Stimulated activated CD4-positive, alpha-beta T cell treated with anti-CD3 and anti-CD28 coated beads, Interleukin-1b, Interleukin-23, amount 100 ng/mL, for 24 hours (primary cell): ENCODE measurements around the gene SUSD2.
A peak's percentile ranks its signal among the peaks of the same experiment; 100 is the strongest.
"Not testable (repeated sequence)": the region's sequence is repeated elsewhere in the genome, so short reads cannot be mapped to it uniquely, and the experiment has no call there.

ENCODE experiments used
- DNase-seq, 4 experiments: peaks; one replicate each; pipeline ENCODE4 v3.0.0-alpha.2; 2020; ENCODE audit warnings: low read depth in 4 of 4, low spot score in 1 of 4

Gene SUSD2

DNA sequence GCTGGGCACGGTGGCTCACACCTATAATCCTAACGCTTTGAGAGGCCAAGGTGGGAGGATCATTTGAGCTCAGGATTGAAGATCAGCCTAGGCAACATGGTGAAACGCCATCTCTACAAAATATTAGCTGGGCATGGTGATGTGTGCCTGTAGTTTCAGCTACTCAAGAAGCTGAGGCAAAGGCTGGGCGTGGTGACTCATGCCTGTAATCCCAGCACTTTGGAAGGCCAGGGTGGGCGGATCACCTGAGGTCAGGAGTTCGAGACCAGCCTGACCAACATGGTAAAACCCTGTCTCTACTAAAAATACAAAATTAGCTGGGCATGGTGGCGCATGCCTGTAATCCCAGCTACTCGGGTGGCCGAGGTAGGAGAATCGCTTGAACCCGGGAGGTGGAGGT lies 29.1 kb downstream of the SUSD2 start:
- DNase-seq = not testable (repeated sequence)

DNA sequence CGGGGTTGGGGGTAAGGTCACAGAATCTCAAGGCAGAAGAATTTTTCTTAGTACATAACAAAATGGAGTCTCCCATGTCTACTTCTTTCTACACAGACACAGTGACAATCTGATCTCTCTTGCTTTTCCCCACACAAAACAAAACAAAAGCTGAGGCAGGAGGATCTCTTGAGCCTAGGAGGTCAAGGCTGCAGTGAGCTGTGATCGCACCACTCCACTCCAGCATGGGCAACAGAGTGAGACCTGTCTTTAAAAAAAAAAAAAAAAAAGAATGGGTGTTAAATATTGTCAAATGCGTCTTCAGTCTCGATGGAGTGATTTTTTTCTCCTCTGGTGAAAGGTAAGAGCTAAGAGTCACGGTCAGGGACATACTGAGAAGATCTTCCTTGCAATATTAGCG lies 30.4 kb downstream of the SUSD2 start:
- not testable (repeated sequence) for DNase-seq

DNA sequence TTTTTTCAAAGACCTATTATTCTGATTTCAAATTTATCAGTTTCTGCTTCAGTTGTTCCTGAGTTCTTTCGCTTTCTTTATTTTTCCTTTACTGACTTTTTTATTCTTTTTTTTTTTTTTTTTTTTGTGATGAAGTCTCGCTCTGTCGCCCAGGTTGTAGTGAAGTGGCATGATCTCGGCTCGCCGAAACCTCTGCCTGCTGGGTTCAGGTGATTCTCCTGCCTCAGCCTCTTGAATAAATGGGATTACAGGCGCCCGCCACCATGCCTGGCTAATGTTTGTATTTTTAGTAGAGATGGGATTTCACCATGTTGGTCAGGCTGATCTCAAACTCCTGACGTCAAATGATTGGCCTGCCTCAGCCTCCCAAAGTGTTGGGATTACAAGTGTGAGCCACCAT lies 31.8 kb downstream of the SUSD2 start:
- DNase-seq = not testable (repeated sequence)

DNA sequence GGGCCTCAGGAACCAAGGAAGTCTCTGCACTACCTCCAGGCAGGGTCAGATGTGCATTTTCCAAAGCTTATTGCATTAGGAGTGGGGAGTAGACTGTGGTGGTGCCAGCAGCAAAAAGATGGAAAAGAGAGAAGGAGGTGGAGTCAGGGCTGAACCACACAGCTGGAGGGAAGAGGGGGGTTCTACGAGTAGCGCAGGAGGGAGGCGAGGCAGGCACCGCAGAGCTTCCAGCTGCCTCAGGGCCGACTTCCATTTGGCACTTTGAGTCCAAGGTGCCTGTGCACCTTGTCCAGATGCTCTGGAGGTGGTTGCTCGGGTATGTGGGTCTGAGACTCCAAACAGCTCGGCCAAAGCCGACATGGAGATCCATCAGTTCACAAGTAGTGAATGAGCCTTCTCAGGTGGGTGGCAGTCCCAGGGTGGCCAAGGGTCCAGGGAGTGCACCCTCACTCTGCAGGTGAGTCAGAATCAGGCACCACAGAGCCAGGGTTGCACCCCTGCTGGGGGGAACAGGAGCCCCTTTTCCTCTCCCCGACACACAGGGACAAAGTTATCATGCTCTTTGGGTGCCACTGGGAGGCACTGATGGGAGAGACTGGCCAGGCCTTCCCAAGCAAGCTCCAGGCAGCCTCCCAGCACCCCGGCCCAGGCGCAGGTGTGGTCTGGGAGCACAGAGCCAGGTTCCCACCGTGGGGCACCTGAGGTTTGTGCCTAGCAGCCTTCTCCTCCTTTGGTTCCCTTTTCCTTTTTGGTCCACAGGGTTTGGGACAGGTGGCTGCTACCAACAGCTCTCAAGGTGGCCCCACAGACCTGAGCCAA lies 33.4 kb downstream of the SUSD2 start:
- no peak for DNase-seq

DNA sequence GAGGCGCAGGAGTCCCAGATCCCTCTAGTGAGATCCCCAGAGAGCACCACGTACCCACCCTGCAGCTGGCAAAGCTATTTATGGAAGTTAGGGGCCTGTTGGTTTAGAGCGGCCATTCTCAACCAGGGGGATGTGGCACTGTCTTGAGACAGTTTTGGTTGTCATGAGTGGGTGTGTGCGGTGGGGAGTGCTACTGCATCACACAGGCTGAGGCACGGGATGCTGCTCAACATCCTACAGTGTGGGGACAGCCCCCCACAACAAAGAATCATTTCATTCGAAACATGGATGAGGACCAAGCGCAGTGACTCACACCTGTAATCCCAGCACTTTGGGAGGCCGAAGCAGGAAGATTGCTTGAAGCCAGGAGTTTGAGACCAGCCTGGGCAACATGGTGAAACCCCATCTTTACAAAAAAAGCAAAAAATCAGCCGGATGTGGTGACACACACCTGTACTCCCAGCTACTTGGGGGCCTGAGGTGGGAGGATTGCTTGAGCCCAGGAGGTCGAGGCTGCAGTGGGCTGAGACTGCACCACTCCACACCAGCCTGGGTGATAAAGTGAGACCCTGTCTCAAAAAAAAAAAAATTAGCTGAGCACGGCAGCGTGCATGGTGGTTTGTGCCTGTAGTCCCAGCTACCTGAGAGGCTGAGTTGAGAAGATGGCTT lies 35.4 kb downstream of the SUSD2 start:
- DNase-seq = no peak

DNA sequence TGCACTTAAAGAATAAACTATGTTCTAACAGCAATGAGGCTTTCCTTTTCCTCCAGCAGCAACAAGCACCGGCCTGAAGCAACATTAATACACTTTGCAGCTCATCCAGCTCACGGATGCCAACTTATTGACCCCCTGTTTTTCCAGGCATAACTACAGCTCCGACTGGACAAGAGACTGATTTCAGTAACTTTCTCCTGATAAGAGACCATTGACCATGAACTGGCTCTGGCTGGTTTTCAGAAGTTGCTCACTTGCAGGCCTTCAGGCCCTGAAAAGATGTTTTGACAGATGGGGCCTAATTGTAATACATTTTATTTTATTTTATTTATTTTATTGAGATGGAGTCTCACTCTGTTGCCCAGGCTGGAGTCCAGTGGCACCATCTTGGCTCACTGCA lies 36.1 kb downstream of the SUSD2 start:
- no peak for DNase-seq

DNA sequence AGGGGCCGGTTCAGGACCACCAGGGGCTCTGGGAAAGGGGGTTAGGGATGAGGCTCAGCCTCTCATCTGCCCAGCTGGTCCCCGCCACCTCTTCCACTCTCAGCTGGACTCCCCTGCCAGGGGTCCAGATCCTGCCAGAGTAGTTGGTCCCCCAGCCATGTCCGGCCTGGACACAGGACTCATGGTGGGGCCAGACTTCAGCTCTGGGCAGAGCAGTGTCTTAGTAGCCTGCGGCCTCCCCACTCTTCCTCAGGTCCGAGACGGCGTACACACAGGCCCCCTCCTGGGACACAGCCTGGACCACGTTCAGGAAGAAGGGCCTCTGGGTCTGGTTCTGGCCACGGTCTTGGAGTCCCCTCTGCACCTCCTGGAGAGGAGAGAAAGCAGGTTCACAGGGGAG lies 38.5 kb downstream of the SUSD2 start:
- DNase-seq = no peak

DNA sequence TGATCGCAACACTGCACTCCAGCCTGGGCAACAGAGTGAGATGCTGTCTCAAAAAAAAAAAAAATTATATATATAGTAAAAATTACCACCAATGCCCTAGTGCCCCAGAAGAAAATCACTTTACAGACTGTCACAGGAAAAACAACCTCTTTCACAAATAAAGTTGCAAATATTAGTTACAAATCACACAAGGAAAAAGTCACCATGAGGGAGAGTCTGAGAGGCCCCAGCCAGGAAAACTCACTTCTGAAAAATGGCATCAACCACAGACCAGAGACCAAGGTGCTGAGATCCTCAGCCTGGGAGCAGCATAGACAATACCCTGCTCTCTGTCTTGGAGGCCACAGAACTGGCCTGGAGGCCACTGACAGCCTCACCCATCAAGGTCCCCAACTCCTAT lies 43.2 kb downstream of the SUSD2 start:
- no peak for DNase-seq

DNA sequence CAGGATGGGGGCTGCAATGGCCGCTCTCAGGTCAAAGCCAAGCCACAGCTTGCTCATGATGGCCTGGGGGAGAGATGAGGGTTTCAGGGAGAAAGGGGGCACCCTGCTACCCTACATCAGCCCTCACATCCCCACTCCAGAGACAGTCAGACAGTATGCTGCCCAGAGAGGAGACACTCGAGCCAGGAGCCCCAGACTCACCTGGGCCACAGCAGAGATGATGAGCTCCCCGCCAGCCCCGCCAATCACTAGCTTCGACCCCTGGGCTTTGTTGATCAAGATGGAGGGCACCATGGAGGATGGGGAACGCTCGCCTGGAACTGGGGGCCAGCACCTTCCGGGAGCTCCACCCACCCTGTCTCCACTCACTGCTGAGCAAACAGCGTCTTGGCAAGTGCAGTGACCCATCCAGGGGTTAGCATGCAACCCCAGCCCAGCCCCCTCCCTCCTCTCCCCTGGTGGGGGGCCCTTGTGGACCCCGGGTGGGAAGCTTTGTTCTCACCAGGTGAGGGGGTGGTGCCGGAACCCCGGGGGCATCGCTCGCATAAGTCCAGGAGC lies 43.8 kb downstream of the SUSD2 start:
- no peak for DNase-seq

DNA sequence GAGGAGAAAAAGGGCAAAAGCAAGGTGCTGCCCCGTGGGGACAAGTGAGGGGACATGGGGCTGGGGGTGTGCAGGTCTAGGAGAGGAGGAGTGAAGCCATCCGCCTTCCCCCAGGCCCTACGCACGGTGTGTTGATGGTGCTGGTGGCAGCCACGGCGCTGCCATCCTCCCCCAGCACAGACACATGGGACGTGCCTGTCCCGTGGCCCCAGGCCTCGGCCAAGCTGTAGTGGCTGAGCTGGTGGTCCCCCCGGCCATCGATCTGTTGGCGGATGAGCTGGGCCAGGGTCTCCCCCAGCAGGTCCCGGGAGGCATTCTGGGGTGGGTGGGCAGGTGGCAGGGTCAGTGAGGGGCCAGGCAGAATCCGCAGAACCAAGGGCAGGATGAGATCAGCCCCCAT lies 44.7 kb downstream of the SUSD2 start:
- no peak for DNase-seq

DNA sequence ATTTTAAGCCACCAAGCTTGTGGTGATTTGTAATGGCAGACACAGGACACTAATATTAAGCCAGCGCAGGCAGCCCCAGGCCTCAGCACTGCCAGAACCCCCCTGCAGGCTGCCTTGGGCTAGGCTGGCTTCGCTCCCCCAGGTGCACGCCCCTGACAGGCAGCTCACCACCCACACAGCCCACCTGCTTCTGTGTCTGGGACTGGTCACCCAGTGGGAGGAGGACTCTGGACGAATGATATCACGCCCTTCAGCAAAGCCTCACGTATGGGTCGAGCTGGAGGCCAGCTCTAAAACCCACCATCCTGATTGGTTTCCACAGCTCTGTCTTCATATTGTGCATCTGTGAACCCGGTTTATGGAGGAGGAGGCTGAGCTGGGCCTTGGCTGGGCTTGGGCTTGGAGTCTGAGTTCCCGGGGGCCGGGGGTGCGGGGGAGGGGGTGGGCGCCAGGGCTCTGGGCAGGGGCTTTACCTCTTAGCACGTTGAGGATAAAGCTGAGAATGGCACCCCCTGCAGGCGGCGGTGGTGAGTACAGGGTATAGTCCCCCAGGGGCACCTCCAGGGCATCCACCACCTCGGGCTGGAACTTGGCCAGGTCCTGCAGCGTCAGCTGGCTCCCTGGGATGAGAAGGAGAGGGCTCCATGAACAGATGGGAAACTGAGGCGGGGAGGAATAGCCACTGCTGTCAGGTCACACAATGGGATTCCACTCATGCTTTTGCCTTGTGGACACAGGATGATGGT lies 49.8 kb downstream of the SUSD2 start:
- peak; percentile 35 to 55 (median 44) for DNase-seq

DNA sequence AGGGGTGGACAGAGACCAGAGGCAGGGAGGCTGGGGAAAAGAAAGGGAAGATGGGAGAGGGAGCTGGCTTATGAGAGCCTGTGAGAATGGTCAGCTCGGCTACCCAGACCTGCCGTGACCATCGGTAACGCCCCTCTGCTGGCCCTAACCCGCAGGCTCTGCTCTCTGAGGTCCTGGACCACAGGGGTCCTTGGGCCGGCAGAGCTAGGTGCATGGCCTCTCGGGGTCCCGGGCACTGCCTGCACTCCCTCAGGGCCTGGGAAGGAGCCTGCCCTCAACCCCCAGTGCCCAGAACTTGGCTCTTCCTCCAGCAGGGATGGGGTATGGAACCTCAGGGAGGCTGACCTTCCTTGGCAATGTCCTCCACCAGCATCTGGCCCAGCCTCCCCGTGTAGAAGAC lies 50.4 kb downstream of the SUSD2 start:
- DNase-seq = no peak

DNA sequence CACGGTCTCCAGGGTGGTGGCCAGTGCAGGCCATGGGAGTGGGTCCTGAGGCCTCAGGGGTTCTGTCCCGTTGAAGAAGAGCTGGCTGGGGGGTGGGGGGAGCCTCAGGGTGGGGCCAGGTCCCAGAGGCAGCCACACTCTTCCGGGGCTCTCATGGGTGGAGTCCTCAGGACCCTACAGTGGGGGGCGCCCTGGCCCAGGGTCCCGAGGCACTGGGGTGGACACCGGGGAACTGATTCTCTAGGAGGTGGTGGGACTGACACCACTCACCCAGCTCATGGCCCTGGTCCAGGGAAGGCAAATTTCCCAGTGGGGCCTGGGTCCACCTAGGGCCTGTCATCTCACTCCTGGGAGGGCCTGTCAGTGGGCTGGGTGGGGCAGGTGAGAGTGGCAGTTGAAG lies 50.8 kb downstream of the SUSD2 start:
- no peak for DNase-seq

DNA sequence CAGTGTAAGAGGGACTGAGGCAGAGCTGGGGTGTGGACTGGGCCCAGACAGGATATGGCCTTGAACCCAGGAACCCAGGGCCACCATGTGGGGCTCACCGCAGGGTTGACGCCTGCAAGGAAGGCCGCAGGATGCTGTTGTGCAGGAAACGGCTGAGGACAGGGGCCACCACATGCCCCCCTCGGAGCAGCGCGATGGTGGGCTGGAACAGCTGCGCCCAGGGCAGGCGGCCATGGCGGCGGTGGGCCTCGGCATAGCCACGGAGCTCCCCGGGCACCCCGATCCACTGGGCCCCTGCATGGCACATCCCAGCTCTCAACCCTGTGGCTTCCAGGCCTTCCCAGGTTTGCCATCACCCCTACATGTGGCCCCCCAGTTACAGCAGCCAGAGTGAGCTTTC lies 51.4 kb downstream of the SUSD2 start:
- DNase-seq = no peak

DNA sequence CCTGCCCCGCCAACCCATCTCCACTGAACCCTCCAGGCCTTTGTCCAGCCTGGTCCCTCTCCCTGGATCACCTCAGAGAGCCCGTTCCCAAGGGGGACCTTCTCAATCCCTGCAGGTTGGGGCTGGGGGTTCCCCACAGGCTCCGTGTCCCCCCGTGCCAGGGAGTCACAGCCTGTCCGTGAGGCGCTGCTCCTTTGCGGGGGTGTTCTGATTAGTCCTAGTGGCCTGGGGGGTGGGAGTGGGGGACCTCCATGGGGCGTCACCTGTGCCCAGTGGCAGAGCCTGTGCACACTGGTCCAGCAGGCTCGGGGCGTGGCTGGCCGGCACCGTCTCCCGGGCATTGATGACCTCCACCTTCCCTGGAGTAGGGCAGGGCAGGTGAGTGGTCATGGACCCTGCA lies 51.9 kb downstream of the SUSD2 start:
- no peak for DNase-seq

DNA sequence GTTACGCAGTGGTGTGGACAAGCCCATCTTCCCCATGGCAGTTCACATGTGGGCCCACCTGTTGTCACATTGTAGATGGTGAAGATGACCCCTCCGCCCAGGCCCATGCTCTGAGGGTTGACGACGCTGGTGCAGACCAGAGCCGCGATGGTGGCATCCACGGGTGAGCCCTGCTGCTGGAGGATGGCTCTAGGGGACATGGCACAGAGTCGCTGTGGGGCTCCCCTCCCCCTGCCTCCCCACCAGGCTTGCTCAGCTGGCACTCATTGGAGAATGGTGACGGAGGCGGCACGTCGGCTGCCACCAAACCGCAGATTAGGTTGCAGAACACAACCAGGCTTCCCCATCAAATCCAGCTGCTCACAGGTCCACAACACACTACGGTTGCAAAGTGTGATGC lies 52.5 kb downstream of the SUSD2 start:
- no peak for DNase-seq

DNA sequence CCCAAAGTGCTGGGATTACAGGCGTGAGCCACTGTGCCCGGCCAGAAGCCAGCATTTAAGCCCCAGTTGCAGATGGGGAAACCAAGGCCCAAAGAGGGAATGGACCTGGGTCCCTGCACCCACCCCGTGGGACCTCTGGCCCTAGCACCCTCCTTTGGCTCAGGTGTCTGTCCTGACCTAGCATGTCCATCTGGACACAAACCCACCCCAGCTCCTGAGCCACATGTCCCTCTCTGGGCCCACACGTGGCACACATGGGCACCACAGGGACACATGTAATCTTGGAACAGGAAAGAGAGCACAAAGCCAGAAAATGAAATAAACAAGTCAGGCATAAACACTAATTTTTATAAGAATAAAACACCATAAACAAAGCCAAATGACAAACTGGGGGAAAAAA lies 54.0 kb downstream of the SUSD2 start:
- no peak for DNase-seq

DNA sequence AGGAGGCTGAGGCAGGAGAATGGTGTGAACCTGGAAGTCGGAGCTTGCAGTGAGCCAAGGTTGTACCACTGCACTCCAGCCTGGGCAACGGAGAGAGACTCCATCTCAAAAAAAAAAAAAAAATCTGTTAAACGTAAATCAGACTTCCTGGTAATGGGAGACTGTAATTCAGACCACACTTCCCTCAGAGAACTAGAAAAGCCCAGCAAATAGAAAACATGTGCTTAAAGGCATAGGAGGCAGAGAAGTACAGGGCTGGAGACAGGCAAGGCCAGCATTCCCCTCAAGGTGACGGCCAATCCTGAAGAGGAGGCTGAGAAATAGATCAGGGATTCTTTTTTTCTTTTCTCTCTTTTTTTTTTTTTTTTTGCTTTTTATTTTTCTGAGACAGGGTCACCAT lies 55.4 kb downstream of the SUSD2 start:
- DNase-seq = no peak

DNA sequence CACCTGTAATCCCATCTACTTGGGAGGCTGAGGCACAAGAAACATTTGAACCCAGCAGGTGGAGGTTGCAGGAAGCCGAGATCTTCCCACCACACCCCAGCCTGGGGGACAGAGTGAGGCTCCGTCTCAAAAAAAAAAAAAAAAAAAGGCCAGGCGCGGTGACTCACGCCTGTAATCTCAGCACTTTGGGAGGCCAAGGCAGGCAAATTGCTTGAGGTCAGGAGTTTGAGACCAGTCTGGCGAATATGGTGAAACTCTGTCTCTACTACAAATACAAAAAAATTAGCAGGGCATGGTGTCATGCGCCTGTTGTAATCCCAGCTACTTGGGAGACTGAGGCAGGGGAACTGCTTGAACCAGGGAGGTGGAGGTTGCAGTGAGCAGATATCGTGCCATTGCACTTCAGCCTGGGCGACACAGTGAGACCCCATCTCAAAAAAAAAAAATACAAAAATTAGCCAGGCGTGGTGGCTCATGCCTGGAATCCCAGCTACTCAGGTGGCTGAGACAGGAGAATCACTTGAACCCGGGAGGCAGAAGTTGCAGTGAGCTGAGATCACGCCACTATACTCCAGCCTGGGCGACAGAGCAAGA lies 56.9 kb downstream of the SUSD2 start:
- not testable (repeated sequence) for DNase-seq
